Panc1 (cell line): ENCODE results near the gene WDR33. TPM values are rescaled to one million over a fixed set of nuclear protein-coding genes. Genes with fewer than 3 reads are reported as not detected.

Source experiments
- ATAC-seq: fragments of 200-7000 bp; cut with Tn5 transposase; 2 replicates; pipeline ENCODE4 v1.9.1; 2020; ENCODE audit warnings: mild to moderate bottlenecking, moderate library complexity
- BruUV-seq: library from RNA; stranded (reverse); fragments of 400-500 nt; replicated peaks from 2 replicates; lab custom pipeline; 2021; lab: Mats Ljungman, UMichigan
- CTCF ChIA-PET: fragments of 300-600 bp; sonication (Branson Sonifier 250); formaldehyde crosslinking; loops from one replicate; lab custom pipeline; 2022; ENCODE audit warnings: antibody characterized with exemption; lab: Charles Lee
- POLR2A ChIA-PET: fragments of 300-600 bp; sonication (Branson Sonifier 250); formaldehyde crosslinking; loops from one replicate; lab custom pipeline; 2022; ENCODE audit warnings: antibody characterized with exemption; lab: Charles Lee
- DNase-seq: peaks from one replicate; pipeline ENCODE4 v3.0.0-alpha.2; 2010; ENCODE audit warnings: low read depth, low spot score
- H3K27ac ChIP-seq: 2 replicates; pipeline ENCODE4 v1.5.1; 2011; ENCODE audit warnings: mild to moderate bottlenecking, low read length, inconsistent platforms
- H3K27me3 ChIP-seq: fragments of 200-500 bp; sonication (Bioruptor generic); 2 replicates; pipeline ENCODE4 v1.6.0; 2014; ENCODE audit warnings: low read length, inconsistent platforms; ENCODE audit not compliant: control insufficient read depth, insufficient read depth
- H3K36me3 ChIP-seq: fragments of 200-500 bp; sonication (Bioruptor generic); 2 replicates; pipeline ENCODE4 v1.5.1; 2014; ENCODE audit warnings: inconsistent platforms, mild to moderate bottlenecking, low read length, moderate library complexity; ENCODE audit not compliant: control insufficient read depth, insufficient read depth
- H3K4me1 ChIP-seq: 2 replicates; pipeline ENCODE4 v1.5.1; 2011; ENCODE audit warnings: inconsistent platforms, mild to moderate bottlenecking, low read length, moderate library complexity; ENCODE audit not compliant: control insufficient read depth, insufficient read depth
- H3K4me3 ChIP-seq, 2 experiments: 2 replicates each; pipeline ENCODE4 v1.5.1; 2011 to 2012; ENCODE audit warnings: low read depth in 2 of 2, low read length in 2 of 2, mild to moderate bottlenecking in 2 of 2, inconsistent platforms in 1 of 2, moderate library complexity in 1 of 2
- H3K9me3 ChIP-seq: fragments of 200-500 bp; sonication (Bioruptor generic); 2 replicates; pipeline ENCODE4 v1.5.1; 2014; ENCODE audit warnings: low read depth, mild to moderate bottlenecking, inconsistent platforms, low read length, moderate library complexity; ENCODE audit not compliant: control insufficient read depth, insufficient read depth
- CTCF ChIP-seq: fragments of 450-650 bp; IDR thresholded peaks from 2 replicates; pipeline ENCODE4 v1.5.1; 2017; ENCODE audit warnings: mild to moderate bottlenecking
- POLR2AphosphoS5 ChIP-seq: IDR thresholded peaks from 2 replicates; pipeline ENCODE4 v1.6.1; 2012; ENCODE audit warnings: mild to moderate bottlenecking, low read depth, low read length, moderate library complexity
- REST ChIP-seq, 2 experiments: IDR thresholded peaks; 2 replicates each; pipeline ENCODE4 v1.6.1; 2011 to 2012; ENCODE audit warnings: low read depth in 2 of 2, control low read depth in 1 of 2, low read length in 1 of 2, mild to moderate bottlenecking in 1 of 2, moderate library complexity in 1 of 2; ENCODE audit not compliant: insufficient read depth in 1 of 2
- SIN3A ChIP-seq: IDR thresholded peaks from 2 replicates; pipeline ENCODE4 v1.6.1; 2012; ENCODE audit warnings: low read depth, mild to moderate bottlenecking, low read length, moderate library complexity, borderline replicate concordance; ENCODE audit not compliant: insufficient read depth
- TCF7L2 ChIP-seq: IDR thresholded peaks from 2 replicates; pipeline ENCODE4 v1.6.1; 2011; ENCODE audit warnings: mild to moderate bottlenecking, low read depth, low read length, inconsistent platforms
- in situ Hi-C: cut with HindIII; loops from 2 replicates; pipeline ENCODE4 v1.10.0; 2016; ENCODE audit warnings: low sequenced_read_pairs, low pct_unique_long_range_greater_than_20kb
- intact Hi-C: fragments of 100-400 bp; cut with micrococcal nuclease; formaldehyde crosslinking; loops from one replicate; pipeline ENCODE4 v1.10.0; 2022; ENCODE audit not compliant: unreplicated experiment
- total RNA-seq: library from RNA; stranded (reverse); gene quantifications from one replicate; pipeline ENCODE4 v1.2.1, GENCODE V29; 2021; ENCODE audit not compliant: unreplicated experiment

The WDR33 gene
- total RNA-seq, 1 experiment from 2014 or later: 63.7 TPM

- no peak for DNase-seq
- ATAC-seq: no peak
- ChIA-PET CTCF (no interaction called here), POLR2A (no interaction called here)
- H3K27ac ChIP-seq: no peak overlapping the region
- intact Hi-C loops (no loop called here), in situ Hi-C loops (no loop called here)
- TF ChIP-seq REST (IDR thresholded peaks at IDR 0.05; ENCODE audit: insufficient read depth in 1 of 2, low read depth in 2 of 2, low read length in 1 of 2): no peak
- TF ChIP-seq POLR2AphosphoS5: no peak
- TF ChIP-seq SIN3A: no peak
- no peak for TF ChIP-seq CTCF
- no peak for TF ChIP-seq TCF7L2
- no peaks in the 10 kb centered on the region for H3K9me3 ChIP-seq
- H3K27me3 ChIP-seq: peaks cover 4% of the 10 kb centered on the region; the same call in 1 of the 2 replicates
- no peak overlapping the region for H3K4me3 ChIP-seq
- BruUV-seq: no TSS peak
- H3K4me1 ChIP-seq: peaks cover 4% of the 10 kb centered on the region
- no peaks in the 10 kb centered on the region for H3K36me3 ChIP-seq
These were observed 131.2 kb downstream of the WDR33 start for GRCh38 chr2:127679680-127680361.

- Histone ChIP-seq H3K27ac (no peak overlapping the region), H3K36me3 (no peaks in the 10 kb centered on the region), H3K9me3 (no peaks in the 10 kb centered on the region), H3K4me1 (peaks cover 7% of the 10 kb centered on the region), H3K4me3 (no peak overlapping the region), H3K27me3 (peaks cover 4% of the 10 kb centered on the region; the same call in 1 of the 2 replicates)
- intact Hi-C loops (no loop called here), in situ Hi-C loops (no loop called here)
- DNase-seq: no peak
- no TSS peak for BruUV-seq
- ATAC-seq: no peak
- ChIA-PET CTCF (no interaction called here), POLR2A (no interaction called here)
- TF ChIP-seq POLR2AphosphoS5 (no peak), REST (IDR thresholded peaks at IDR 0.05; ENCODE audit: insufficient read depth in 1 of 2, low read depth in 2 of 2, low read length in 1 of 2) (no peak), TCF7L2 (no peak), CTCF (no peak), SIN3A (no peak)
These were observed 132.0 kb downstream of the WDR33 start for GRCh38 chr2:127678991-127679390.
